GM18909 (cell line): Measurements from ENCODE around the gene RFNG.
A peak's percentile ranks its signal among the peaks of the same experiment; 100 is the strongest.
"Not testable (repeated sequence)": the region's sequence is repeated elsewhere in the genome, so short reads cannot be mapped to it uniquely, and the experiment has no call there.

Experiments
- ATAC-seq: cut with Tn5 transposase; IDR thresholded peaks from one replicate; pipeline ENCODE4 v1.9.1; 2021; ENCODE audit warnings: mild to moderate bottlenecking; ENCODE audit not compliant: unreplicated experiment, poor library complexity

RFNG gene

GRCh38 chr17:82047914-82048570 is 3.6 kb downstream of the RFNG start:
- ATAC-seq, result no peak

GRCh38 chr17:82047379-82047778 is 4.2 kb downstream of the RFNG start:
- no peak for ATAC-seq

GRCh38 chr17:82046903-82047302 is 4.7 kb downstream of the RFNG start:
- ATAC-seq, result no peak

- no peak for ATAC-seq
Observed at GRCh38 chr17:82045936-82046484, 5.6 kb downstream of the RFNG start.

GRCh38 chr17:82043507-82043906 is 8.1 kb downstream of the RFNG start:
- ATAC-seq, result no peak

GRCh38 chr17:82042649-82043048 is 9.0 kb downstream of the RFNG start:
- no peak for ATAC-seq

GRCh38 chr17:82041144-82041814 is 10.3 kb downstream of the RFNG start:
- ATAC-seq, result no peak

- no peak for ATAC-seq
Observed at GRCh38 chr17:82039695-82040299, 11.8 kb downstream of the RFNG start.

GRCh38 chr17:82038796-82039409 is 12.7 kb downstream of the RFNG start:
- not testable (repeated sequence) for ATAC-seq

GRCh38 chr17:82037889-82038195 is 13.8 kb downstream of the RFNG start:
- no peak for ATAC-seq

GRCh38 chr17:82037092-82037888 is 14.3 kb downstream of the RFNG start, which contains the start of gene DCXR:
DCXR (minus strand) TSS chr17:82037697; CDS start chr17:82037682, 15 bp downstream.
- ATAC-seq, result peak; percentile 88

GRCh38 chr17:82036634-82037091 is 14.9 kb downstream of the RFNG start:
- ATAC-seq, result peak; percentile 0

GRCh38 chr17:82035956-82036633 is 15.5 kb downstream of the RFNG start:
- ATAC-seq, result no peak

GRCh38 chr17:82035488-82035887 is 16.1 kb downstream of the RFNG start:
- ATAC-seq, result no peak

- ATAC-seq, result no peak
Observed at GRCh38 chr17:82034371-82035011, 17.1 kb downstream of the RFNG start.

GRCh38 chr17:82033359-82034085 is 18.1 kb downstream of the RFNG start:
- no peak for ATAC-seq

- ATAC-seq, result no peak
Observed at GRCh38 chr17:82031885-82032627, 19.6 kb downstream of the RFNG start.
